Endothelial cell of umbilical vein (primary cell): ENCODE results near the gene RPRD1A. TPM values are rescaled to one million over a fixed set of nuclear protein-coding genes. Genes with fewer than 3 reads are reported as not detected.

ENCODE experiments used
- BruUV-seq: library from RNA; stranded (reverse); fragments of 400-500 nt; replicated peaks from 2 replicates; lab custom pipeline; 2021; lab: Mats Ljungman, UMichigan
- CTCF ChIA-PET: fragments of 300-600, 350-600 bp; sonication (Branson Sonifier 250); formaldehyde crosslinking; loops from one replicate; lab custom pipeline; 2021; ENCODE audit warnings: antibody characterized with exemption, inconsistent platforms; lab: Charles Lee
- POLR2A ChIA-PET: fragments of 300-600, 350-600 bp; sonication (Branson Sonifier 250); formaldehyde crosslinking; loops from one replicate; lab custom pipeline; 2021; ENCODE audit warnings: antibody characterized with exemption, inconsistent platforms; lab: Charles Lee
- DNase-seq: peaks from one replicate; pipeline ENCODE4 v3.0.0-alpha.2; 2011; ENCODE audit warnings: low read depth, low spot score
- FAIRE-seq: peaks from 2 replicates; lab custom pipeline; 2011; peaks lifted over from hg19 to GRCh38; lab: Jason Lieb, UNC
- H2AFZ ChIP-seq: 2 replicates; pipeline ENCODE4 v1.6.0; 2012; ENCODE audit warnings: low read depth, low read length, control low read depth, inconsistent platforms
- H3K27ac ChIP-seq: 2 replicates; pipeline ENCODE4 v1.5.1; 2011; ENCODE audit warnings: low read depth, mild to moderate bottlenecking, control low read depth, low read length, moderate library complexity; ENCODE audit not compliant: insufficient read depth
- H3K27me3 ChIP-seq, 2 experiments: 2 replicates each; pipeline versions ENCODE4 v1.6.0 to v1.6.1; 2011; ENCODE audit warnings: low read length in 2 of 2, mixed read lengths in 1 of 2; ENCODE audit not compliant: control insufficient read depth in 2 of 2, insufficient read depth in 2 of 2
- H3K36me3 ChIP-seq, 2 experiments: 2 replicates in 1 of 2; 3 replicates in 1 of 2; pipeline ENCODE4 v1.5.1; 2011; ENCODE audit warnings: low read length in 2 of 2, mild to moderate bottlenecking in 1 of 2, moderate library complexity in 1 of 2; ENCODE audit not compliant: control insufficient read depth in 2 of 2, insufficient read depth in 2 of 2; ENCODE audit errors: extremely low read depth in 1 of 2
- H3K4me1 ChIP-seq: 3 replicates; pipeline ENCODE4 v1.5.1; 2011; ENCODE audit warnings: mild to moderate bottlenecking, low read length; ENCODE audit not compliant: control insufficient read depth, insufficient read depth; ENCODE audit errors: extremely low read depth
- H3K4me2 ChIP-seq: 2 replicates; pipeline ENCODE4 v1.6.1; 2011; ENCODE audit warnings: low read length, control low read depth, mixed read lengths; ENCODE audit not compliant: insufficient read depth
- H3K4me3 ChIP-seq, 3 experiments: fragments of 200-600 bp in 1 of 3; sonication (generic), shearing (Covaris generic) in 1 of 3; replicated peaks in 1 of 3; 2 replicates each; pipeline ENCODE4 v1.5.1; 2011 to 2016; ENCODE audit warnings: control low read depth in 3 of 3, low read length in 3 of 3, mild to moderate bottlenecking in 2 of 3, inconsistent platforms in 1 of 3, low read depth in 1 of 3, moderate library complexity in 1 of 3; ENCODE audit not compliant: insufficient read depth in 1 of 3
- H3K79me2 ChIP-seq: 2 replicates; pipeline ENCODE4 v1.6.0; 2012; ENCODE audit warnings: low read length, inconsistent platforms; ENCODE audit not compliant: control insufficient read depth, insufficient read depth
- H3K9ac ChIP-seq: replicated peaks from 2 replicates; pipeline ENCODE3; 2011; ENCODE audit warnings: low read length, control low read depth; ENCODE audit not compliant: insufficient read depth; ENCODE audit errors: extremely low read depth
- H3K9me1 ChIP-seq: replicated peaks from 3 replicates; pipeline ENCODE4 v1.6.0; 2011; ENCODE audit warnings: mild to moderate bottlenecking, low read length; ENCODE audit not compliant: control insufficient read depth, insufficient read depth; ENCODE audit errors: extremely low read depth
- H3K9me3 ChIP-seq: replicated peaks from 2 replicates; pipeline ENCODE4 v1.5.1; 2012; ENCODE audit warnings: low read length, inconsistent platforms; ENCODE audit not compliant: control insufficient read depth, insufficient read depth
- H4K20me1 ChIP-seq: replicated peaks from 2 replicates; pipeline ENCODE3; 2011; ENCODE audit warnings: mild to moderate bottlenecking, low read length; ENCODE audit not compliant: control insufficient read depth, insufficient read depth; ENCODE audit errors: extremely low read depth
- CTCF ChIP-seq, 2 donors: IDR thresholded peaks; 1 replicate in 1 of 2; 2 replicates in 1 of 2; pipeline ENCODE4 v1.5.1; 2011; ENCODE audit warnings: low read length in 2 of 2, mild to moderate bottlenecking in 2 of 2, moderate library complexity in 2 of 2, control low read depth in 1 of 2, inconsistent platforms in 1 of 2, low read depth in 1 of 2; ENCODE audit not compliant: insufficient read depth in 1 of 2; ENCODE audit errors: extremely low read depth in 1 of 2
- EZH2 ChIP-seq: IDR thresholded peaks from 2 replicates; pipeline ENCODE4 v1.6.1; 2012; ENCODE audit warnings: borderline replicate concordance, low read depth, mild to moderate bottlenecking, moderate library complexity, low read length, inconsistent platforms; ENCODE audit not compliant: severe bottlenecking
- FOS ChIP-seq: IDR thresholded peaks from 2 replicates; pipeline ENCODE4 v1.6.1; 2011; ENCODE audit warnings: mild to moderate bottlenecking, low read length, moderate library complexity, borderline replicate concordance; ENCODE audit not compliant: insufficient read depth
- GATA2 ChIP-seq: IDR thresholded peaks from 2 replicates; pipeline ENCODE4 v1.7.0; 2011; ENCODE audit warnings: low read depth, mild to moderate bottlenecking, moderate library complexity, mixed read lengths, low read length; ENCODE audit not compliant: insufficient read length, insufficient read depth
- JUN ChIP-seq: IDR thresholded peaks from 2 replicates; pipeline ENCODE4 v1.6.1; 2011; ENCODE audit warnings: borderline replicate concordance, low read depth; ENCODE audit not compliant: insufficient read length, insufficient read depth
- MYC ChIP-seq: IDR thresholded peaks from one replicate; pipeline ENCODE4 v1.6.1; 2011; ENCODE audit warnings: mild to moderate bottlenecking, low read depth, low read length
- POLR2A ChIP-seq: IDR thresholded peaks from 2 replicates; pipeline ENCODE4 v1.6.1; 2012; ENCODE audit warnings: low read depth, mild to moderate bottlenecking, control low read depth, low read length
- POLR2AphosphoS5 ChIP-seq: IDR thresholded peaks from 2 replicates; pipeline ENCODE4 v1.6.1; 2012; ENCODE audit warnings: low read depth, mild to moderate bottlenecking, control low read depth, low read length, moderate library complexity; ENCODE audit not compliant: insufficient read depth
- dilution Hi-C: fragments of 300-500 bp; cut with MboI; formaldehyde crosslinking; loops from one replicate; pipeline ENCODE4 v1.15.0; 2019; ENCODE audit warnings: low sequenced_read_pairs; ENCODE audit not compliant: extremely low pct_ligation_motif_present
- intact Hi-C: fragments of 100-400 bp; cut with micrococcal nuclease; formaldehyde crosslinking; loops from one replicate; pipeline ENCODE4 v1.10.0; 2022
- polyA plus RNA-seq, 4 experiments: library from polyadenylated mRNA; depleted of rRNA in 3 of 4; stranded (reverse) in 3 of 4; unstranded in 1 of 4; fragments of >200 nt; gene quantifications; 2 replicates each; pipeline versions ENCODE4 v1.2.1 to v1.2.3, GENCODE V29; 2011 to 2012; ENCODE audit warnings: missing spikeins in 1 of 4
- total RNA-seq: library from RNA; stranded (reverse); gene quantifications from 2 replicates; pipeline ENCODE4 v1.2.3, GENCODE V29; 2021
- TF ChIP-seq, protein P1 (sequence below): IDR thresholded peaks from 2 replicates; pipeline ENCODE4 v1.6.1; 2011; ENCODE audit not compliant: insufficient read depth, insufficient read length

RPRD1A gene
- total and polyA plus RNA-seq, 2 donors (not counting 3 experiments of a cell fraction or from before 2014, with no cell fraction given): 13.5 to 50.7 TPM

GRCh38 chr18:35982409-35983114 is 84.8 kb downstream of the RPRD1A start:
- dilution Hi-C loops: no loop called here
- no peaks in the 10 kb centered on the region for H3K9me1 ChIP-seq
- H3K79me2 ChIP-seq: no peaks in the 10 kb centered on the region
- H3K36me3 ChIP-seq: peaks cover 10 to 11% of the 10 kb centered on the region in 2 experiments
- H3K27ac ChIP-seq: no peak overlapping the region
- POLR2A ChIA-PET: interaction anchor here (0.6 kb wide), 1 partner anchor 33 kb away, joined by 3 read pairs; no protein-coding TSS in a partner anchor
- FAIRE-seq: no peak
- no peaks in the 10 kb centered on the region for H3K9me3 ChIP-seq
- TF ChIP-seq CTCF (IDR thresholded peaks at IDR 0.05; ENCODE audit: extremely low read depth in 1 of 2, insufficient read depth in 1 of 2, low read depth in 1 of 2, low read length in 2 of 2) (no peak), GATA2 (no peak), POLR2A (no peak), POLR2AphosphoS5 (no peak), EZH2 (no peak), MYC (no peak), FOS (no peak), JUN (no peak)
- TF ChIP-seq, protein P1, sequence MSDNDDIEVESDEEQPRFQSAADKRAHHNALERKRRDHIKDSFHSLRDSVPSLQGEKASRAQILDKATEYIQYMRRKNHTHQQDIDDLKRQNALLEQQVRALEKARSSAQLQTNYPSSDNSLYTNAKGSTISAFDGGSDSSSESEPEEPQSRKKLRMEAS: no peak
- no TSS peak for BruUV-seq
- H3K27me3 ChIP-seq: no peaks in the 10 kb centered on the region
- intact Hi-C loops: no loop called here
- CTCF ChIA-PET: no interaction called here
- H3K9ac ChIP-seq: no peak overlapping the region
- H3K4me3 ChIP-seq: no peak overlapping the region
- H3K4me1 ChIP-seq: no peaks in the 10 kb centered on the region
- no peak for DNase-seq
- H4K20me1 ChIP-seq: no peaks in the 10 kb centered on the region
- H3K4me2 ChIP-seq: no peak overlapping the region
- no peak overlapping the region for H2AFZ ChIP-seq
